ENCODE measurements around the gene RPL15.

The RPL15 gene

GRCh38 chr3:23885210-23885609 is 31.7 kb upstream of the RPL15 start:
- no peak for TF ChIP-seq CTCF (IDR thresholded peaks at IDR 0.05; ENCODE audit: low read depth, low read length, missing control alignments)
- Histone ChIP-seq H3K36me3 (replicated peaks) (no peaks in the 10 kb centered on the region), H3K27ac (no peak overlapping the region), H3K27me3 (replicated peaks) (no peaks in the 10 kb centered on the region), H3K4me3 (ENCODE audit: low read depth, low read length) (no peak overlapping the region)
- in situ Hi-C loops (cut with HindIII; ENCODE audit: low pct_ligation_motif_present, low sequenced_read_pairs) = no loop called here
- DNase-seq = no peak

- no peak for TF ChIP-seq CTCF (IDR thresholded peaks at IDR 0.05; ENCODE audit: low read depth, low read length, missing control alignments)
- H3K4me3 ChIP-seq (ENCODE audit: low read depth, low read length) = no peak overlapping the region
- H3K36me3 ChIP-seq (replicated peaks) = no peaks in the 10 kb centered on the region
- H3K27ac ChIP-seq = no peak overlapping the region
- H3K27me3 ChIP-seq (replicated peaks) = no peaks in the 10 kb centered on the region
- no peak for DNase-seq
- in situ Hi-C loops (cut with HindIII; ENCODE audit: low pct_ligation_motif_present, low sequenced_read_pairs) = no loop called here
Measured at GRCh38 chr3:23886311-23886710, 30.6 kb upstream of the RPL15 start.

GRCh38 chr3:23888617-23889228 is 28.2 kb upstream of the RPL15 start:
- H3K27ac ChIP-seq = no peak overlapping the region
- H3K36me3 ChIP-seq (replicated peaks) = peaks cover 3% of the 10 kb centered on the region
- DNase-seq = peak; percentile 25
- in situ Hi-C loops (cut with HindIII; ENCODE audit: low pct_ligation_motif_present, low sequenced_read_pairs) = no loop called here
- no peaks in the 10 kb centered on the region for H3K27me3 ChIP-seq (replicated peaks)
- peak; percentile 58 for TF ChIP-seq CTCF (IDR thresholded peaks at IDR 0.05; ENCODE audit: low read depth, low read length, missing control alignments)
- H3K4me3 ChIP-seq (ENCODE audit: low read depth, low read length) = no peak overlapping the region

- peaks cover 3% of the 10 kb centered on the region for H3K36me3 ChIP-seq (replicated peaks)
- TF ChIP-seq CTCF (IDR thresholded peaks at IDR 0.05; ENCODE audit: low read depth, low read length, missing control alignments) = no peak
- no peaks in the 10 kb centered on the region for H3K27me3 ChIP-seq (replicated peaks)
- no peak overlapping the region for H3K27ac ChIP-seq
- DNase-seq = no peak
- in situ Hi-C loops (cut with HindIII; ENCODE audit: low pct_ligation_motif_present, low sequenced_read_pairs) = no loop called here
- no peak overlapping the region for H3K4me3 ChIP-seq (ENCODE audit: low read depth, low read length)
Measured at GRCh38 chr3:23889386-23889785, 27.5 kb upstream of the RPL15 start.

- no peak for DNase-seq
- in situ Hi-C loops (cut with HindIII; ENCODE audit: low pct_ligation_motif_present, low sequenced_read_pairs) = no loop called here
- TF ChIP-seq CTCF (IDR thresholded peaks at IDR 0.05; ENCODE audit: low read depth, low read length, missing control alignments) = no peak
- Histone ChIP-seq H3K4me3 (ENCODE audit: low read depth, low read length) (no peak overlapping the region), H3K36me3 (replicated peaks) (peaks cover 3% of the 10 kb centered on the region), H3K27ac (no peak overlapping the region), H3K27me3 (replicated peaks) (no peaks in the 10 kb centered on the region)
Measured at GRCh38 chr3:23889950-23890349, 27.0 kb upstream of the RPL15 start.
